K562 (cell line): ENCODE data around the gene CALU. TPM values are rescaled to one million over a fixed set of nuclear protein-coding genes. Genes with fewer than 3 reads are reported as not detected.

ENCODE experiments used
- BACH1 ChIP-seq: fragments of 200-800 bp; sonication (Bioruptor generic); IDR thresholded peaks from 2 replicates; pipeline ENCODE4 v1.6.1; 2016; ENCODE audit warnings: missing genetic modification characterization, missing compliant biosample characterization
- CBX5 ChIP-seq: IDR thresholded peaks from 2 replicates; pipeline ENCODE4 v1.6.1; 2014; ENCODE audit warnings: low read depth, borderline replicate concordance
- COPS2 ChIP-seq: fragments of 450-650 bp; conservative IDR thresholded peaks from 2 replicates; pipeline ENCODE4 v1.6.1; 2016; ENCODE audit warnings: mild to moderate bottlenecking, moderate library complexity
- DNMT1 ChIP-seq: fragments of 450-650 bp; IDR thresholded peaks from 2 replicates; pipeline ENCODE4 v1.6.1; 2016; ENCODE audit warnings: antibody characterized with exemption, mild to moderate bottlenecking
- E2F3 ChIP-seq: fragments of 250-450 bp; sonication (Bioruptor Pico); IDR thresholded peaks from 2 replicates; pipeline ENCODE4 v1.4.0; 2020; ENCODE audit warnings: mild to moderate bottlenecking
- ETV6 ChIP-seq, 3 experiments: fragments of 150-350 bp in 1 of 3; sonication (generic) in 1 of 3; formaldehyde crosslinking in 1 of 3; IDR thresholded peaks; 2 replicates each; pipeline versions ENCODE4 v1.6.1 to v1.8.0; 2014 to 2022; ENCODE audit warnings: borderline replicate concordance in 2 of 3, low read depth in 2 of 3, antibody characterized with exemption in 1 of 3, low read length in 1 of 3, mild to moderate bottlenecking in 1 of 3, missing genetic modification reagents in 1 of 3
- FUS ChIP-seq: fragments of 200-400 bp; formaldehyde crosslinking; optimal IDR thresholded peaks from 2 replicates; pipeline ENCODE3; 2017; ENCODE audit warnings: low read depth, low read length
- HMG20A ChIP-seq: fragments of 450-650 bp; formaldehyde crosslinking; conservative IDR thresholded peaks from 2 replicates; pipeline ENCODE4 v1.4.0; 2020; ENCODE audit warnings: mild to moderate bottlenecking, mixed read lengths
- ID3 ChIP-seq, 2 experiments: fragments of 250-450 bp in 1 of 2; fragments of 450-650 bp in 1 of 2; sonication (Bioruptor Pico) in 1 of 2; IDR thresholded peaks; 2 replicates each; pipeline versions ENCODE4 v1.6.1 to v1.8.0; 2016 to 2021; ENCODE audit warnings: mild to moderate bottlenecking in 2 of 2, moderate library complexity in 2 of 2, missing compliant biosample characterization in 1 of 2, missing genetic modification characterization in 1 of 2
- MAFG ChIP-seq: fragments of 450-650 bp; conservative IDR thresholded peaks from 2 replicates; pipeline ENCODE4 v1.6.1; 2016; ENCODE audit warnings: missing genetic modification characterization, missing compliant biosample characterization
- NCOA2 ChIP-seq, 2 experiments: fragments of 450-650 bp; IDR thresholded peaks; 2 replicates each; pipeline ENCODE4 v1.6.1; 2018; ENCODE audit warnings: mild to moderate bottlenecking in 2 of 2, moderate library complexity in 1 of 2; ENCODE audit not compliant: partially characterized antibody in 2 of 2
- NFIX ChIP-seq: fragments of 250-450 bp; sonication (Bioruptor Pico); IDR thresholded peaks from 2 replicates; pipeline ENCODE4 v1.4.0; 2020; ENCODE audit warnings: low read depth, mild to moderate bottlenecking, moderate library complexity
- PHB2 ChIP-seq: fragments of 450-650 bp; IDR thresholded peaks from 2 replicates; pipeline ENCODE4 v1.6.1; 2017; ENCODE audit warnings: low read depth
- RREB1 ChIP-seq: fragments of 250-450 bp; sonication (Bioruptor Pico); IDR thresholded peaks from 2 replicates; pipeline ENCODE4 v1.4.0; 2020
- SETDB1 ChIP-seq: IDR thresholded peaks from one replicate; pipeline ENCODE4 v1.6.1; 2012; ENCODE audit warnings: low read length, control low read depth, inconsistent platforms
- TEAD1 ChIP-seq, 2 experiments: fragments of 450-650 bp in 1 of 2; sonication (generic) in 1 of 2; formaldehyde crosslinking; IDR thresholded peaks; 2 replicates each; pipeline versions ENCODE4 v1.4.0 to v1.8.0; 2020 to 2022; ENCODE audit warnings: mild to moderate bottlenecking in 2 of 2, missing genetic modification reagents in 1 of 2
- THRB ChIP-seq: fragments of 450-650 bp; formaldehyde crosslinking; conservative IDR thresholded peaks from 2 replicates; pipeline ENCODE4 v1.4.0; 2022; ENCODE audit warnings: mild to moderate bottlenecking, missing genetic modification characterization
- USF2 ChIP-seq: sonication (generic); formaldehyde crosslinking; IDR thresholded peaks from 2 replicates; pipeline ENCODE4 v1.5.0; 2020; ENCODE audit warnings: missing genetic modification reagents
- ZNF140 ChIP-seq: fragments of 250-450 bp; sonication (Bioruptor Pico); IDR thresholded peaks from 2 replicates; pipeline ENCODE4 v1.8.0; 2021; ENCODE audit warnings: moderate library complexity, mild to moderate bottlenecking, inconsistent platforms
- ZNF766 ChIP-seq: fragments of 200-800 bp; sonication (Bioruptor generic); conservative IDR thresholded peaks from 2 replicates; pipeline ENCODE4 v1.6.1; 2016; ENCODE audit warnings: missing genetic modification characterization, missing compliant biosample characterization
- polyA plus RNA-seq, 8 experiments: library from polyadenylated mRNA; depleted of rRNA in 4 of 8; stranded (reverse) in 5 of 8; unstranded in 3 of 8; fragments of >200 nt; fragmentation: Nextera tagmentation in 2 of 8; fragmentation: Illumina TruSeq in 1 of 8; extraction: Ambion mirVana in 2 of 8; extraction: Trizol in 1 of 8; gene quantifications; 2 replicates each; pipeline versions ENCODE4 v1.2.1 to v1.2.3, GENCODE V29; 2011 to 2014; ENCODE audit warnings: inconsistent platforms in 1 of 8, missing spikeins in 1 of 8
- total RNA-seq, 7 experiments: library from RNA; depleted of rRNA in 6 of 7; stranded (reverse); fragments of >200 nt in 6 of 7; fragmentation: Illumina TruSeq in 2 of 7; extraction: Trizol in 2 of 7; gene quantifications; 2 replicates each; pipeline versions ENCODE4 v1.2.1 to v1.2.3, GENCODE V29; 2011 to 2021; ENCODE audit warnings: low replicate concordance in 1 of 7

The CALU gene
- total and polyA plus RNA-seq, 9 of the 15 experiments (the other 6 are each of a cell fraction or from before 2014, with no cell fraction given): 166 to 286 (median 215) TPM

GRCh38 chr7:128732521-128733277, 6.5 kb upstream of the CALU start (continued):
- TF ChIP-seq RREB1 (CRISPR knock-in tag) (no peak), FUS (no peak), ZNF140 (CRISPR knock-in tag) (no peak), PHB2 (no peak; the same call in 1 of the 2 replicates), NFIX (CRISPR knock-in tag) (no peak), THRB (CRISPR knock-in tag) (no peak), NCOA2 (IDR thresholded peaks at IDR 0.05; ENCODE audit: partially characterized antibody in 2 of 2) (no peak), CBX5 (no peak), MAFG (tag) (no peak), COPS2 (no peak), SETDB1 (no peak), ETV6 (IDR thresholded peaks at IDR 0.05; ENCODE audit: borderline replicate concordance in 1 of 2, low read depth in 2 of 2, low read length in 1 of 2) (no peak), ETV6 (CRISPR knock-in tag; IDR thresholded peaks at IDR 0.05; ENCODE audit: borderline replicate concordance) (no peak), DNMT1 (no peak), ID3 (CRISPR knock-in tag; IDR thresholded peaks at IDR 0.05) (no peak), ID3 (tag; IDR thresholded peaks at IDR 0.05) (no peak), USF2 (CRISPR knock-in tag) (peak; percentile 36), BACH1 (tag) (no peak), E2F3 (no peak), TEAD1 (CRISPR knock-in tag; IDR thresholded peaks at IDR 0.05) (no peak), ZNF766 (CRISPR knock-in tag) (no peak), HMG20A (no peak)
